ENCODE data around the gene MEIS2.

Gene MEIS2

DNA sequence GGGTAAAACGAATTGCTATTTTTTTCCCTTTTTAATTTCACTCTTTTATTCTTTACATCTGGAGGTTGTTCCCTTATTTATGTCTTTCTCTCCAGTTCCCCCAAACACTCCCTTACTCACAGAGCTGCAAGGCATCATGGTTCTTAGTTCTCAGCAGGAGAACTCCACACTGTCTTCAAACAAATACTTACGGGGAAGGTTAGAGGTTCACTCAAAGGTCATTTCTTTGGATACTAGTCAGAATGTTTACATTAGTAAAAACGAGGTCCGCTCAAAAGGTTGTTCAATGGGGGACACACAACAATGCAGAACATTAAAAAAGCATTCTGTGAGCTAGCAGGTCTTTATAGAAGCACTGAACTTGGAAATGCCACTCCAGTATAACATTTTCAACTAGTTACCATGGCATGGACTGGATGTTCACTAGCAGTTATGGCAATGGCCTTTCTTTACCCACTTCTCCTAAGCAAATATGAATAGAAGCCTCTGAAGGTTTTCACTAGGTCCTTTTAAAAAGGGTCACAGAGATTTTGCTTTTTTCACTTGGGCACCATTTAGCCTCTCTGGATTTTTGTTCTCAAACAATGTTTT, 201.7 kb downstream of the MEIS2 start:
- no peak for DNase-seq (ENCODE audit: low read depth)

DNA sequence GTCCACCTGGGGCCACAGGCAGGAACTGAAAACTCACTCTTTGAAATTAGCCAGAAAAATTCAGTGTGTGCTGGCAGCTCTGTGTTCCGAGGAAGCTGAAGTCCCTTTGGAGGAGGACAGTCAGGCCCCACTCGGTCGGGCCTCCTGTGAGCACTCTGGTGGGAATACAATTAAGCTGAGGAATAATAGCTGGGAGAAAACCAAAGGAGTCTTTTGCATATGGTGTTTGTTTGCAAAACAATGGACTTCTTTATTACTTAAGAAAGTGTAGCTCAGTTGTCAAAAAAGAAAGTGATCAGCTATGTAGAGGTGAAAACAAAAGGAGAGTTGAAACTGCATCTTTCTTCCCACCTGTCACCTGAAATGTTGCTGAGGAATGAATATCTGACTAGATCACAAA, 202.5 kb downstream of the MEIS2 start:
- DNase-seq (ENCODE audit: low read depth) = no peak

DNA sequence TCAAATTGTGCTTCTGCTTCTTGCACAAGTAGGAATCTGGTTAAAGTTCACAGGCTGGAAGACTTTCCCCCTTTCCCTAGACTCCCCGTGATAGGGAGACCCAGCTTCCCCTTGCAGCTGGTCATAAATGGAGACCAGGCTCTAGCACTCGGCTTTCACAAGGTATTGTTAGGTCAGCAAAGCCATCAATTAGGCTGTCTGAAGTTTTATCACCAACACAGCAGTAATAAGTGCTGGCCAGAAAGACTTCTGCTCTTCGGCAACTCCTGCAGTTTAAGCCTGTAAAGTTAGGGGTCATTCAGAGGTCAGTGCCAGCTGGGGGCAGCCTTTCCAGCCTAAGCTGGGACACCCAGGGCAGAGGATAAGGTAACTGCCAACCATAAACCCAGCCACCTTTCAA, 203.4 kb downstream of the MEIS2 start:
- DNase-seq (ENCODE audit: low read depth) = no peak

DNA sequence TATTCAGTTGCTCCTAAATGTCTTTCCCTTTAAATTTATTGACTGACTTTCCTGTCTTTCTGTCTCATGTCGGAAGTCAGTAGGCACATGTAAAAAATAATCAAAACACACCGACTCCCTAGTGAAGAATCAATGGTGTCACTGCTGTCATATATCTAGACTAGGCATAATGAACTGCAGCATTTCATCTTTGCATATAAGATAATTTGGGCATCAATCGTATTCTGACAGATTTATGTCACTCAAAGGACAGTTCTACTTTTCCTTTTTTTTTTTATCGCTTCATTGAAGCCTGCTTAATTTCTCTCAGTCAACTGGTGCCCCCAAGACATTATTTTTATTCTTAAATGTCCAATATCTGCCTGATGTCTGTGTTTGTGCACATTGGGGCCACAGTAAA, 206.3 kb downstream of the MEIS2 start:
- no peak for DNase-seq (ENCODE audit: low read depth)

DNA sequence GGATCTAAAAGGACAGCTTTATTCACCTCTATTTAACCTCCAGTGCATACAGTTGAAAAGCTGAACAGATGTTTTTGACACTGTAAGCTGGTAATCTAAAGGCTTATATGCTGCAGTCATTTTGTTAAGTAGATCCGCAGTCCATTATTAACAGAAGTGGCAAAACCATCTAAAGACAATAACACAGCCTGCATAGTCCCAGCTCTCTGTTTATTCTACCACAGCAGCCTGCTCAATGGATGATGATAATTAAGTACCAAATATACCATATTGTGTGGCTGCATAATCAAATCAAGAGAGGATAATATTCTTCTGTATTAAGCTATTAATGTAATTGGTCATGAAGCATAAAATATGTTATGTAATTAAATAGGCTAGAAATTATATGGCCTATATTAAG, 207.1 kb downstream of the MEIS2 start:
- no peak for DNase-seq (ENCODE audit: low read depth)

DNA sequence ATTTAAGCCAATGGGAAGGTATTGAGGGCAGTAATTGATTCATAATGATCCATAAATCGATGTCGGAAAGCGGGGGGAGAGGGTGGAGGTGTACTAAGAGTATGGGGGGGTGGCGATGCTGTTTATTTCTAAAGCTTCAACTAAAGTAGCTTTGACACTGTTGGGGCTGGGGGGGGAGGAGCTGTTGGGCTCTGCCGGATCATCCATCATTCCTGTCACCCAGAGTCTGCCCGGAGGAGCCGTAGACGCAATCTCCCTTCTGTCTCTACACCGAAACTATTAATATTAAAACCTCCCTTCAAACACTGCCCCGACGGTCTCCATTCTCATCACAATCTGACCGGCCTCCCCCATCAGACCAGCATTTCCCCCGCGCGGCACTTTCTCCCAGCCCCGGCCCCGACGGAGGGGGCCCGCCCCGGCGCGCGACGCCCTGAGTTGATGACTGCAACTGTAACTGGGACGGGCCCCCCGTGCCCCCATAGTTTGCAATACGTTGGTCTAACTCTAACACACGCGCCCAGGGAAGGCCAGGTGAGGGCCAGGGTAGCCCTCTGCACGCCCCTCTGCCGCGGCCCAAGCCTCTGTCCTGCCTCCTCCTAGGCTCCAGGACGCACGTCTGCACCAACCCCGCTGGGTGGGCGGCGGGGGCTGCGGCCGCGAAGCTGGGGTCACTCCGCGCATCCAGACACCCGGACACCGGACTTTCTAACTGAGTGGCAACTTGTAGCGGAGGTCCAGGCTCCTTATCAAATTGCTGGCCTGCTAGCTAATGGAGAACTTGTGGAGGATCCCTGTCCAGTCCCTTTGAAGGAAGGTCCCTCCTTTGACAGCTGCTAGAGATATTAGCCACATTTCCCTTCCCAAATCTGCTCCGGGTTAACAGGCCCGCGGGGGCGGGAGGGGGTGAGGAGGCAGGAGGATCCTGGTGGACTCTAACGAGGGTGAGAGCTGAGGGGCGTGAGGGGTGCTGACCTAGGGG, 212.0 kb downstream of the MEIS2 start:
- DNase-seq (ENCODE audit: low read depth) = no peak

DNA sequence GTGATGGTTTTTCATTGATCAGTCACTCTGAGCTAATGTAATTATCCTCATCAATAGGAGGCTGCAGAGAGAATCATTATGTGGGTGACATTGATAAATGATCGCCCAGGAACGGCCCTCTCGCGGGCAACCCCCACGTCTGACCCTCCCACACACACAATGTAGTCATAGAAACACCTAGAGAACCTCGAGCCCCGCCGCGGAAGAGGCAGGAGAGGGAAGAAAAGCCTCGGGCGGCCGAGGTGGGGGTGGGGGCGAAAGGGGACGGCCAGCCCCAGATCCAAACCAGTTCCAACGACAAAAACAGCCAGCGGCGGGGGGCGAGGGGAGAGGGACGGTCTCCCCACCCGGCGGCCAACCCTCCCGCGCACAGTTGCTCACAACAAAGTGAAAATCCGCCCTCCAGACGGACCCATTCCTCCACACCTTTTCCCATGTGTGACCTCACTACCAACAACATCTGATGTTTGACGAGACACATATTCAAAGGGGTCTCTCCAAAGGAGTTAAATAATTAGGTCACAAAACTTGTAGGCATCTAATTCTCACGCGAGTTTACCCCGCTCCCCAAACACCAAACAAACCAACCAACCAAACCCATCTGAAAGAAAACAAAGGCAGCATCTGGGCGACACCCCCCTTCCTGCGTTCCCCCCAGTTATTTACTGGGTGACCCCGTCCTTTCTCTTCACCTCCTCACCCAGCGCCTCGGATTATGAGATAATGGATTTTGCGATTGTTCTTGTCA, 213.0 kb downstream of the MEIS2 start:
- no peak for DNase-seq (ENCODE audit: low read depth)

DNA sequence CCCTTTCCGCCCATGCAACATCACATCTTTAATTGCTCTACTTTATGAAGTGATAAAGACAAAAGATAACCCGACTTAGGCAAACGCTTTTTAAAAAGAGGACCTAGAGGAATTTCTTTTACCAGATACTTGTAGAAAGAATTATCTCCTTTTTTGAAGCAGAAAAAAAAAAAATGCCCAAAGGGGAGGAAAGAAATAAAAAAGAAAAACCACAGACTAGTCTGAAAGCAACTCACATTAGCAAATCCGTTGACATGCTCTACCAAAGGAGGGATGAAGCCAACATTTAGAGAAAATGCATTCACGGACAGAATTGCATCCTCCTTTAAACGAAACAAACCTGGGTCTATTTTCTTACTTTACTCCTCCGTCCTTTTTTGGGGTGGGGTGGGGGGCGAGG, 213.6 kb downstream of the MEIS2 start:
- DNase-seq (ENCODE audit: low read depth) = no peak

DNA sequence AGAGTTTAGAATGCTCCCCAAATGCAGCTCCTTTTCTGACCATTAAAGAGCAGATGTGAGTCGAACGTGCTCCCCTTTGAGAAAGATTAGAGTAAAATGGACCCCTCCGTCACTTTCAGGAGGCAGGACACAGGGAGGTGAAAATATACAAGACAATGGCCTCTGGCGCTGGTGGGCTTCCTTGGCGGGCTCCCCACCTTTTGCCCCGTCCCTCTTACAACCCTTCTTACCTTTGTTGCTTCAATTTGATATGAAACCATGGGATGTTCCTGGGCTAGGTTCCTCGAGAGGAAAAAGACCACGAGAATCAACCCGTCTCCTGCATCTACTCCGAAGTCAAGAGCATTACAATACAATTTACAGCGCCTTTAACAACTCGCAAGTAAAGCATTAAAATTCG, 214.2 kb downstream of the MEIS2 start:
- no peak for DNase-seq (ENCODE audit: low read depth)

DNA sequence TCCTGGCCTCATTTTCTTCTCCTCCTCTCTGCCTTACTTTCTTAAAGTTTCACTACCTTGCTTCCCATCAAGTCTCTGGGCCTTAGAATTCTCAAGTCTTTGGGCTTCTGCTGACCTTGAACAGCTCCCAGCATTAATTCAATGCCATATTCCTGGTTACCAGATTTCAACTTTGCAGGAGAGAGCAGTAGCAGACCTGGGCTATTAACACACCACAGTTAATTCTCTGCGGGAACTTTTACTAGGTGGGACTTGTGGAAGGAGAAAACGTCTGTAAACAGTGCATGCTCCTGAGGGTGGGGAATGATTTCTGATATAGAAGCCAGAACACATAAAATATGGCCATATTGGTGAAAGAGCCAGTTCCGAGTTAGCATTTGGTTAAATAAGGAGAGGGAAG, 214.6 kb downstream of the MEIS2 start:
- DNase-seq (ENCODE audit: low read depth) = no peak

DNA sequence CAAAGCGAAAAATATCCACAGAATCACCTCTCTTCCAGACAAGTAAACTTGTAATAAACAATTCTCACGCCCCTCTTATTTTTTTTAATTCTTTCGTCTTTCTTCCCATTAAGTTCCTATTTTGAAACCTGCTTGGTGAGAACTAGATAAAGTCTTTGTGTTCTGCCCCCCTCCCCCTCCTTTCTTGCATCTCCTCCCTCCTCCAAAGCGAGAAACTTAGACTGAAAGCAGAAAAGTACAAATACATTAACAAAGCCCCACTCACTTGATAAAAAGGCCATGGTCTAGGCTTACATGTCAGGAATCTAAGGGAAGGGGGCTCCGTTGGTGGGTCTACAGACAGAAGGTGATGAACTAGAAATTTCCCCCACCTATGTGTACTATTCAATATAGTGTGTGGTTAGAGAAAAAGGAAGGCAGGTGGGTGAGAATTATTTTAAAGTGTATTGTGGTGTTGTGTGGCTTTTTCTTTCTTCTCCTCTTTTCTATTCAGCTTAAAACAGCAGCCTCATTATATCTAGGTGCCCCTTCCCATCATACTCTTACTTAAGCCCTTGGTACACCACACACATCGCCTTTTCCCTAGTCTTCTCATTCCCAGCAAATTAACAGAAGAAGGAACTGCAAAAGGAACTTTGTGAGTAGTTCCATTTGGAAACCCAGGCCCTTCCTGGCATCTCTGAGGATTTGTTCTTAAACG, 215.3 kb downstream of the MEIS2 start:
- no peak for DNase-seq (ENCODE audit: low read depth)

DNA sequence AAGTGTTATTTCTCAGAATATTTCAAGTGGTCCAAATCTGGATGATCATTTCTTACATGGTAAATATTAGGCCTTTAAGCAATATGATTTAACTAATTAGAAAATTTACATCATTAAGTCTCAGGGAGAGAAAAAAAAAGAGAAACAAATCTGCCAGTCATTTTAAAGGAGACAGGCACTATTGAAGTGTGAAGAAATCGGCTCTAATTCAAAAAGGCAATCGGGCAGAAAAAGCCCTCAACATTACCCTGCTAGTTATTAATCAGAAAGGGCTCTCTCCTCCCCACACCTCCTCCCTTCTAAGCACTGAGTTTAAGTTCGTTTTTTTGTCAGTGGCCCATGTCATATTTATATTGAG, 215.9 kb downstream of the MEIS2 start:
- DNase-seq (ENCODE audit: low read depth) = no peak

DNA sequence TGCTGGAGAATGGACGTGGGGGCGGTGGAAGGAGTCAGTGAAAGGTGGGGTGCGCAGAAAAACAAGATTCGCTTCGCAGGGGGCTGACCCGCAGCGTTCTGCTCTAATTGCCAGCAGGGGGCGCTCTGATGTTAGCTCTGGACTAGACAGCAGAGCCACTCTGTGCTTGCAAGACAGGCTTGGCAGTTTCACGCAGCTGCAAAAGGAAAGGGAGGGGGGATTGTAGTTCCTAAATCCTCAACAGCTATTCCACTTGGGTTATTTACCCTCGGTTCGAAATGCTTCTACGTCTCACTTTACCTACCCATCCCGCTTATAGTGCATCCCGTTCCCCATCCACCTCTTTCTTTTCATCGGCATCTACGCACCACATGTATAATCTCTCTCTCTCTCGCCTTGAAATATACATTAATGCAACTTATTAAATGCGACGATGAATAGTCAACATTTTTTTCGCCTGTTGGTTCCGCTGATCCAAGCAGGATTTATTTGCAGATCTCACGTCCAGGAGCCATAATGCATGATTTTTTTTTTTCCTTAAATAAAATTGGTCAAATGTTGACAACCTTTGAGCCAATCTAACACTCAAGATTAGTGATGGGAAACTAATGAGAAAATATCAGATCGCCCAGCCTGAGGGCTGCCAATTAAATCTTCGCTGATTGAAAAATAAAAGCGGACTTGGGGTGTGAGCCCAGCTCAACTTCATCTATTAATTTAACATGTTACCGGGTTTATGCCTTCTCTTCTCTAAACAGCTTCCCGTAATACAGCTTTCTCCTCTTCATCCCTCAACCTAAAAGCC, 216.4 kb downstream of the MEIS2 start:
- no peak for DNase-seq (ENCODE audit: low read depth)

DNA sequence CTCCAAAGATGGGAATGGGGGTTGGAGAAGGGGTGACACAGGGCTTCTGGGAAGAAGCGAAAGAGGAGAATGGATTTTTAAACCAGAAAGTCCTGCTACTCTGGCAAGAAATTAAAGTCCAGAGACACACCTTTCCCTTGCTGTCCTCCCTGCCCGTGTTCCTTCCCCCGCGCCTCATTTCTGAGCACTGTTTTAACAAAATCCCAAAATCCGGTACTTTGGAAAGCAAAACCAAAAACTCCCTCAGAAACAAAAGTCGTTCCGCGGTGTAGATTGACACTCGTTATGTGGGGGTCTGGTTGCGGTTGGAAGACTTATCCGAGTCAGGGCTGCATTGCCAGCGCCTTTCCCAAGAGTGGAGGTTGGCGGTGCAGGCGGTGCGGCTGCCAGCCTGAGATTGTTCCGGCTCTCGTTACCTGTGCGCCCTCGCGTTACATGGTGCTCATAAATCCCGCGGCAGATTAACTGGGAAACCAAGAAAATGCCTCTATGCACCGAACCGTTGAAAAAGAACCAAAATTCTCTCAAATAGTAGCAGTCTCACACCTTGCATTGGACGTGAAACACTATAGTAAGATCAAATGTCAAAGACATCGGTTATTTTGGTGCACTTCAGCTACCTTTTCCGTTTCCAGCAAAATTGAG, 217.7 kb downstream of the MEIS2 start:
- no peak for DNase-seq (ENCODE audit: low read depth)

DNA sequence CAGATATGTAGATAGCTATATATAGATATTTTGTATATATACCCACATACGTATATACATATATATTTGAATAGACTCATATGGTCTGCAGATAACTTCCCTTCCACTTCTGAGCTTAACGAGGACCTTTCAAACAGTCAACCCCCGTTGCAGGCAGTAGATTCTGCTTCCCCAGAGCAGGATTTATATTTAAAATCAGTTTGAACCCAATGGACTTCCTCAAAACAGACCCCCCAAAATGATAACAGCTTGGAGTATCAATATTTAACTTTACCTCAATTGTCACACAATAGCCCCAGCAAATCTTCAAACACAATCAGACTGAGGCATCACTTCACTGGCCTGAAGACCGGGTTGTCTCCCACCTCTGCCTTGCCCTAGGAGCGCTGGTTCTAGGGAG, 218.3 kb downstream of the MEIS2 start:
- no peak for DNase-seq (ENCODE audit: low read depth)

DNA sequence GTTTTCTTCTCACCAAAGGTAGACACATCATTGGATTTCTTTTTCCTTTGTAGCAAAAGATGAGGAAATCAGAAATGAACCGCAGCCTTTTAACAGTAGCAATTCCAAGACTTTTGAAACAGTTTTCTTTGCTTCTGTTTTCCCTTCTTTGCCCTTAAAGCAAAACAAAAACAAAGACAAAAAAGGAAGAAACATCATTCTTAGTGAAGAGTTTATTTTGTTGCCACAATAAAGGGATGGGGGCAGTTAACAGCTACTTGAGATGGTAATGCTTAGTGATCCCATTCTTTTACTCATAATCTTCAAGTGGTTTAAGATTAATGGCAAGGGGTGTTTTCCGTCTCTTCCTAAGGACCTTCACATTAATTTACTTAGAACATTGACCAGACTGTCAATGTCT, 218.8 kb downstream of the MEIS2 start:
- DNase-seq (ENCODE audit: low read depth) = no peak

DNA sequence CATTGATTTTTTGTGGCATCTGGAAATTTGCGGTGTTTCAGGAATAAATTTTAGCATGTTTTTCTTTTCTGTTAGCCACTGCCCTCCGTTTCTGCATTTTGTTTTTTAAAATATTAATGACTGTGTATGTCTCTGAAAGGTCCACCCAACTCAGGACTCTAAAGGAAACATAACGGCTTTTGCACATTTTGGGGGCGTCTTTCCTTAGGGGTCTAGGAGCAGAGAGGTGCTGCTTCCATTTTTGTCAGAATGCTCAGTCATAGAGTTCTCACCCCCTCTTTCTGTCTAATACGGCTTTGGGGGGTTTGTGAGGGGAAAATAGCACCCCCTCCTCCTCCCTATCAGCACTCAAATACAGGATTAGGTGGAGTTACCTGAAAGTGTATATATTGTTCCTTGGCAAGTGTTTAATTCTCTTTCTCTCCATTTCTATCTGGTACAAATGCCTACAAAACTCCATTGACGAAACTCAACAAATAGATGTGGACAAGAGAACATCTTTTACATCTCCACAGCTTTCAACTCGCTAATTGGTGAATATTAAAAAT, 219.4 kb downstream of the MEIS2 start:
- no peak for DNase-seq (ENCODE audit: low read depth)

DNA sequence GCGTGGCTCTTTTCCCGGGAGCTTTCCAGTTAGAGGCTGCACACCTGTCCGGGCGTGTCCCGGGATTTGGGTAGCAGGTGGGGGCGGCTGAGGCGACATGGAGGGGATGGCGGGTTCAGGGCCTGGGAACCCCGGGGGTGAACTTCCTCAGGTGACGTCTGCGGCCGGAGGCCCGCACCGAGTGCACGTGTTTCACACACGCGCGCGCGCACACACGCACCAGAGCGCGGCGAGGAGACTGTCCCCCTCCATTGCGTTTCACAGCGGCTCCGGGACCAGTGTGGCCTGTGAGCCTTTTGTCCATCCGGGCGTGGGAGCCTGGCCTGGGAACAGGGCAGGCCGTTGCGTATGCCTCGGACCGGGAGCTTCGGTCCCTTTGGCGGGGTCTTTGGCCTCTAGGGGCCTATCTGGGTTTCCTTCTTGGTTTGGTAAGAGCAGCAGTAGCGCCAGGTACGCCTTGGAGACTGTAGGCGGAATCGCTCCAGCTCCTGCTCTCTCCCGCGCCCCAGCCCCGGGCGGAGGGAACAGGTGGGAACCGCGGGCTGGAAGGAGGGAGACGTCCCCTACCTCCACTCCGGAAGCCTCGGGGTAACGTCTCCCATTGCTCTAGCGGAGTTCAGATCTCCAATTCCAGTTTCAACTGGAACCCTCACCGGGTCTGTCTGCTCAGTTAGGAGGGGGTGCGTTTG, 220.0 kb downstream of the MEIS2 start:
- no peak for DNase-seq (ENCODE audit: low read depth)

DNA sequence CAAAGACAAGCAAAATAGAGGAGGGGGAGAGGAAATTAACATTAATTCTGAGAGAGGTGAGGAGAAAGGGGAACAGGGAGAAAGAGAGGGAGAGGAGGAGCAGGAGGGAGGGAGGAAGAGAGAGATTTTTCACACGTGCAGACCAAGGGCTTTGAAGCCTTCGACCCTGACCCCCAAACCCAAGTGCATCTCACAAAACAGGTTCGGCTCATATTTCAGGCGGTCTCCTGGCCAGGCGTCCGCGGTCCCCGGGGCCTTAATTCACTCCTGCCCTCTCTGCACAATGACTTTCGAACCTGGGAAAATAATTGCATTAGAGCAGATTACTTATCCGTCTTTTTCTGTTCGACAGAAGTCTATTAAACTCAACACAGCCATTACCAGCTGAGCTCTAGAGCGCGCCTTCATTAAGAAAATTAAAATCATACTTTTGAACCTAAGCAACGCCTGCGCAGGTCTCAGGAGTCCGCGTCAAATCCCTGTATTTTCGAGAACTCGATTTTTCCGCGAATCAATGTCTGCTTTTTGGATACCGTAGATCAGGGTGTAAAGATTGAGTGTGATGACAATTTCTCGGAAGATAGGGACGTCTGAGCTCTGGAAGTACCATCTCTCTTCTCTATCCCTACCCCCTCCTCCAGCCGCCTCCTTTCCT, 220.7 kb downstream of the MEIS2 start:
- no peak for DNase-seq (ENCODE audit: low read depth)
